Measurements from ENCODE around the gene CPLX1. TPM values are rescaled to one million over a fixed set of nuclear protein-coding genes. Genes with fewer than 3 reads are reported as not detected.

Gene CPLX1
- total RNA-seq = not detected in 2 replicates

DNA sequence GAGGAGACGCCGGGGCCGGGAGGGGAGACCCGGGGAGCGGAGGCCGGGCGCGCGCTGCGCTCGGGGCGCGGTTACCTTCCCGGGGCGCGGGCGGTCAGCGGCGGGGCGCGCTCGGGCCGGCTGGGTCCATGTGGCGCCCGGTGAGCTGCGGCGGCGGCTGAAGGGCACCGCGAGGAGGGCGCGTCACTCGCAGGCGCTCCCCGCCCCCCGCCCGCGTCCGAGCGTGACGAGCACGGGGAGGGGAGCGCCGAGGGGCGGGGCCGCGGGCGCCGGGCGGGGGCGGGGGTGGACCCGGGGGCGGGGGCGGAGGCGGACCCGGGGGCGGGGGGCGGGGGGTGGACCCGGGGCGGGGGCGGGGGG is at the start of gene CPLX1:
TSS of gene CPLX1 (minus strand) at position 159 of the 360 bp plus-strand sequence. CDS start 1,607 bp downstream, outside the sequence.

Other genes with a start within 250 kb of the CPLX1 start
- not detected in 2 replicates for gene TMEM271, start 249.8 kb downstream of the CPLX1 start, total RNA-seq
- gene PDE6B, start 200.6 kb downstream of the CPLX1 start, total RNA-seq = 1.1 and 1.3 TPM in 2 replicates
- 298 and 389 TPM in 2 replicates for gene ATP5ME, start 151.9 kb downstream of the CPLX1 start, total RNA-seq
- gene MYL5, start 151.6 kb downstream of the CPLX1 start, total RNA-seq = 19.2 and 30.6 TPM in 2 replicates
- gene SLC49A3, start 137.0 kb downstream of the CPLX1 start, total RNA-seq = 2.7 and 4.8 TPM in 2 replicates
- 27.3 and 31.8 TPM in 2 replicates for gene PCGF3, start 120.3 kb downstream of the CPLX1 start, total RNA-seq
- gene GAK, start 106.2 kb upstream of the CPLX1 start, total RNA-seq = 49.6 and 59.4 TPM in 2 replicates
- gene TMEM175, start 106.3 kb upstream of the CPLX1 start, total RNA-seq = 12.7 and 13.1 TPM in 2 replicates
- 12.4 and 14.2 TPM in 2 replicates for gene DGKQ, start 147.4 kb upstream of the CPLX1 start, total RNA-seq
- gene IDUA, start 160.9 kb upstream of the CPLX1 start, total RNA-seq = 6.0 and 11.4 TPM in 2 replicates
- gene SLC26A1, start 167.3 kb upstream of the CPLX1 start, total RNA-seq = 0.18 and 0.28 TPM in 2 replicates
- 12.2 and 19.7 TPM in 2 replicates for gene FGFRL1, start 185.5 kb upstream of the CPLX1 start, total RNA-seq

Measured in smooth muscle cell of bladder (primary cell).